ENCODE results near the gene INTS15. TPM values are rescaled to one million over a fixed set of nuclear protein-coding genes. Genes with fewer than 3 reads are reported as not detected.

The INTS15 gene
- 10 to 100 TPM; 12.4 to 18.1 (median 14.1) TPM for total RNA-seq
- 10 to 100 TPM; 21.1 to 23.0 TPM for polyA plus RNA-seq

- peak within 1 kb of the TSS; percentile 64 to 99 (median 82) for H3K4me3 ChIP-seq
- WGBS, 2 donors, result 0 to 1% methylated on average over 84 to 107 of the region's 107 CpGs
- peaks cover 0 to 9% (median 0%) of the 10 kb centered on the region in 3 donors for H3K4me1 ChIP-seq
- DNase-seq, result peak; percentile 71 to 95 (median 86)
- peak; percentile 95 to 97 (median 95) for ATAC-seq
- TF ChIP-seq, protein P1, sequence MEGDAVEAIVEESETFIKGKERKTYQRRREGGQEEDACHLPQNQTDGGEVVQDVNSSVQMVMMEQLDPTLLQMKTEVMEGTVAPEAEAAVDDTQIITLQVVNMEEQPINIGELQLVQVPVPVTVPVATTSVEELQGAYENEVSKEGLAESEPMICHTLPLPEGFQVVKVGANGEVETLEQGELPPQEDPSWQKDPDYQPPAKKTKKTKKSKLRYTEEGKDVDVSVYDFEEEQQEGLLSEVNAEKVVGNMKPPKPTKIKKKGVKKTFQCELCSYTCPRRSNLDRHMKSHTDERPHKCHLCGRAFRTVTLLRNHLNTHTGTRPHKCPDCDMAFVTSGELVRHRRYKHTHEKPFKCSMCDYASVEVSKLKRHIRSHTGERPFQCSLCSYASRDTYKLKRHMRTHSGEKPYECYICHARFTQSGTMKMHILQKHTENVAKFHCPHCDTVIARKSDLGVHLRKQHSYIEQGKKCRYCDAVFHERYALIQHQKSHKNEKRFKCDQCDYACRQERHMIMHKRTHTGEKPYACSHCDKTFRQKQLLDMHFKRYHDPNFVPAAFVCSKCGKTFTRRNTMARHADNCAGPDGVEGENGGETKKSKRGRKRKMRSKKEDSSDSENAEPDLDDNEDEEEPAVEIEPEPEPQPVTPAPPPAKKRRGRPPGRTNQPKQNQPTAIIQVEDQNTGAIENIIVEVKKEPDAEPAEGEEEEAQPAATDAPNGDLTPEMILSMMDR (IDR thresholded peaks at IDR 0.05), result peak; percentile 71 to 81 (median 80)
- H3K9me3 ChIP-seq, result no peaks in the 10 kb centered on the region
- no peak for FAIRE-seq
- intact Hi-C loops (cut with DNase I), result no loop called here
- peaks cover 1 to 22% (median 4%) of the 10 kb centered on the region in 3 donors for H3K36me3 ChIP-seq
- no peaks in the 10 kb centered on the region for H3K27me3 ChIP-seq
- peak within 1 kb of the TSS; percentile 63 to 84 (median 75) for H3K27ac ChIP-seq
Observed at GRCh38 chr7:6589829-6590644, at the start of gene INTS15. Gene INTS15, plus strand, starts transcription at chr7:6590021. Its CDS starts 263 bp downstream, at chr7:6590284.

DNA sequence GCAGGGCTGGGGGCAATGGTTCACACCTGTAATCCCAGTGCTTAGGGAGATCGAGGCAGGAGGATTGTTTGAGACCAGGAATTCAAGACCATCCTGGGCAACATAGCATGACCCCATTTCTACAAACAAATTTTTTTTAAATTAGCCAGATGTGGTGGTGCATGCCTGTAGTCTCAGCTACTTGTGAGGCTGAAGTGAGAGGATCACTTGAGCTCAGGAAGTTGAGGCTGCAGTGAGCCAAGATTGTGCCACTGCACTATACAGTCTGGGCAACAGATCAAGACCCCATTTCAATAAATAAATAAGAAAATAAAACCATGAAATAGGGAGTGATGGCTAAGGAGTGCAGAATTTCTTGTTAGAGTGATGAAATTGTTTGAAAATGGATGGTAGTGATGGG, 47.5 kb upstream of the INTS15 start:
- intact Hi-C loops (cut with DNase I), result no loop called here
- 73 to 84% methylated on average over 1 of the region's 1 CpG for WGBS, 2 donors
- Histone ChIP-seq H3K4me3 (no peak overlapping the region), H3K4me1 (no peaks in the 10 kb centered on the region), H3K36me3 (no peaks in the 10 kb centered on the region), H3K9me3 (no peaks in the 10 kb centered on the region), H3K27me3 (peaks cover 0 to 5% (median 0%) of the 10 kb centered on the region in 4 donors), H3K27ac (no peak overlapping the region)
- no peak for FAIRE-seq
- DNase-seq, result no peak
- no peak for ATAC-seq
- TF ChIP-seq, protein P1 (IDR thresholded peaks at IDR 0.05), result no peak

GRCh38 chr7:6545398-6546126, 44.3 kb upstream of the INTS15 start:
- TF ChIP-seq, protein P1 (IDR thresholded peaks at IDR 0.05), result no peak
- H3K27ac ChIP-seq, result no peak overlapping the region
- 69 to 76% methylated on average over 22 of the region's 22 CpGs for WGBS, 2 donors
- no peaks in the 10 kb centered on the region for H3K36me3 ChIP-seq
- FAIRE-seq (no peak), ATAC-seq (no peak), DNase-seq (no peak)
- H3K9me3 ChIP-seq, result no peaks in the 10 kb centered on the region
- intact Hi-C loops (cut with DNase I), result no loop called here
- no peak overlapping the region for H3K4me3 ChIP-seq
- no peaks in the 10 kb centered on the region for H3K4me1 ChIP-seq
- no peaks in the 10 kb centered on the region for H3K27me3 ChIP-seq

- no peak overlapping the region for H3K27ac ChIP-seq
- FAIRE-seq (no peak), ATAC-seq (no peak), DNase-seq (no peak)
- no peaks in the 10 kb centered on the region for H3K36me3 ChIP-seq
- no peak overlapping the region for H3K4me3 ChIP-seq
- TF ChIP-seq, protein P1 (IDR thresholded peaks at IDR 0.05), result no peak
- 65 to 74% methylated on average over 11 of the region's 12 CpGs for WGBS, 2 donors
- no peaks in the 10 kb centered on the region for H3K9me3 ChIP-seq
- H3K27me3 ChIP-seq, result no peaks in the 10 kb centered on the region
- no peaks in the 10 kb centered on the region for H3K4me1 ChIP-seq
- intact Hi-C loops (cut with DNase I), result no loop called here
Observed at GRCh38 chr7:6546498-6547251, 43.1 kb upstream of the INTS15 start.

Measured in pancreas (tissue), 10 donors.